ENCODE data around the gene ANKZF1.

Gene ANKZF1

GRCh38 chr2:219277703-219278654 lies 48.4 kb downstream of the ANKZF1 start:
- peak overlapping the region; percentile 82 to 87 for H2BK12ac ChIP-seq (ENCODE audit: low read length in 2 of 2)
- H3K27me3 ChIP-seq (ENCODE audit: control insufficient read depth in 1 of 2, insufficient read depth in 1 of 2, low read length in 2 of 2), result no peaks in the 10 kb centered on the region
- peak overlapping the region; percentile 1 for H2AK5ac ChIP-seq (ENCODE audit: low read length, severe bottlenecking)
- no peak overlapping the region for H3K14ac ChIP-seq (ENCODE audit: low read length in 2 of 2)
- no peak overlapping the region for H2BK15ac ChIP-seq (ENCODE audit: low read depth, poor library complexity, severe bottlenecking)
- peak overlapping the region; percentile 97 for H3K9ac ChIP-seq (ENCODE audit: low read length)
- H3K4me1 ChIP-seq (ENCODE audit: control insufficient read depth, insufficient read depth, low read depth, low read length), result peaks cover 36% of the 10 kb centered on the region
- H3K4me2 ChIP-seq (ENCODE audit: low read length, poor library complexity, severe bottlenecking), result peak overlapping the region; percentile 56
- H3K27ac ChIP-seq (ENCODE audit: low read length, poor library complexity, severe bottlenecking), result peak overlapping the region; percentile 83
- H3K4me3 ChIP-seq (ENCODE audit: insufficient read depth in 1 of 2, low read depth in 1 of 2, low read length in 2 of 2), result peak overlapping the region in 1 of 2 experiments; percentile 31
- peak overlapping the region; percentile 66 for H2AFZ ChIP-seq (ENCODE audit: low read depth, low read length)
- H3K18ac ChIP-seq (ENCODE audit: low read depth in 1 of 2, low read length in 2 of 2), result peak overlapping the region; percentile 30 to 31
- H3K36me3 ChIP-seq (ENCODE audit: control insufficient read depth in 1 of 2, insufficient read depth in 2 of 2, low read depth in 1 of 2, low read length in 2 of 2), result peaks cover 23 to 28% of the 10 kb centered on the region in 2 experiments
- 36% methylated on average over 25 of the region's 25 CpGs for WGBS
- DNase-seq, result peak; percentile 91
- H3K79me1 ChIP-seq (replicated peaks; ENCODE audit: low read length, poor library complexity, severe bottlenecking), result peaks cover 13% of the 10 kb centered on the region
- H3K9me3 ChIP-seq (ENCODE audit: control insufficient read depth, low read length), result no peaks in the 10 kb centered on the region
- H3K23ac ChIP-seq (ENCODE audit: low read length in 2 of 2), result no peak overlapping the region
- peak overlapping the region; percentile 63 for H4K91ac ChIP-seq (ENCODE audit: low read length)
- H2BK120ac ChIP-seq (ENCODE audit: low read depth, low read length), result no peak overlapping the region
- peak overlapping the region in 1 of 2 experiments; percentile 3 for H3K4ac ChIP-seq (ENCODE audit: low read depth in 1 of 2, low read length in 2 of 2)
- H4K8ac ChIP-seq (ENCODE audit: low read length), result peak overlapping the region; percentile 66
- H2BK5ac ChIP-seq (ENCODE audit: low read depth, low read length, poor library complexity, severe bottlenecking), result no peak overlapping the region

- Histone ChIP-seq H3K18ac (ENCODE audit: low read depth in 1 of 2, low read length in 2 of 2) (peak overlapping the region; percentile 30 to 31), H3K9ac (ENCODE audit: low read length) (peak overlapping the region; percentile 97), H3K23ac (ENCODE audit: low read length in 2 of 2) (no peak overlapping the region), H3K4ac (ENCODE audit: low read depth in 1 of 2, low read length in 2 of 2) (no peak overlapping the region), H3K9me3 (ENCODE audit: control insufficient read depth, low read length) (no peaks in the 10 kb centered on the region), H3K36me3 (ENCODE audit: control insufficient read depth in 1 of 2, insufficient read depth in 2 of 2, low read depth in 1 of 2, low read length in 2 of 2) (peaks cover 30 to 35% of the 10 kb centered on the region in 2 experiments), H3K14ac (ENCODE audit: low read length in 2 of 2) (no peak overlapping the region), H2AK5ac (ENCODE audit: low read length, severe bottlenecking) (peak overlapping the region; percentile 1), H2BK120ac (ENCODE audit: low read depth, low read length) (peak overlapping the region; percentile 29), H3K27me3 (ENCODE audit: control insufficient read depth in 1 of 2, insufficient read depth in 1 of 2, low read length in 2 of 2) (no peaks in the 10 kb centered on the region), H3K4me3 (ENCODE audit: insufficient read depth in 1 of 2, low read depth in 1 of 2, low read length in 2 of 2) (peak overlapping the region in 1 of 2 experiments; percentile 31), H2BK5ac (ENCODE audit: low read depth, low read length, poor library complexity, severe bottlenecking) (no peak overlapping the region), H4K8ac (ENCODE audit: low read length) (no peak overlapping the region), H3K79me1 (replicated peaks; ENCODE audit: low read length, poor library complexity, severe bottlenecking) (peaks cover 13% of the 10 kb centered on the region), H2BK12ac (ENCODE audit: low read length in 2 of 2) (peak overlapping the region; percentile 75 to 82), H2BK15ac (ENCODE audit: low read depth, poor library complexity, severe bottlenecking) (no peak overlapping the region), H4K91ac (ENCODE audit: low read length) (peak overlapping the region; percentile 2), H3K4me1 (ENCODE audit: control insufficient read depth, insufficient read depth, low read depth, low read length) (peaks cover 38% of the 10 kb centered on the region), H3K4me2 (ENCODE audit: low read length, poor library complexity, severe bottlenecking) (peak overlapping the region; percentile 56), H2AFZ (ENCODE audit: low read depth, low read length) (no peak overlapping the region), H3K27ac (ENCODE audit: low read length, poor library complexity, severe bottlenecking) (peak overlapping the region; percentile 83)
- 2% methylated on average over 6 of the region's 9 CpGs for WGBS
- DNase-seq, result no peak
Measured at GRCh38 chr2:219278655-219279150, 49.1 kb downstream of the ANKZF1 start.

- H2BK12ac ChIP-seq (ENCODE audit: low read length in 2 of 2), result peak within 1 kb of the TSS; percentile 82 to 90
- H3K4me1 ChIP-seq (ENCODE audit: control insufficient read depth, insufficient read depth, low read depth, low read length), result peaks cover 32% of the 10 kb centered on the region
- H4K8ac ChIP-seq (ENCODE audit: low read length), result peak within 1 kb of the TSS; percentile 51
- H3K36me3 ChIP-seq (ENCODE audit: control insufficient read depth in 1 of 2, insufficient read depth in 2 of 2, low read depth in 1 of 2, low read length in 2 of 2), result peaks cover 37 to 41% of the 10 kb centered on the region in 2 experiments
- WGBS, result 0% methylated on average over 59 of the region's 65 CpGs
- H3K4ac ChIP-seq (ENCODE audit: low read depth in 1 of 2, low read length in 2 of 2), result peak within 1 kb of the TSS; percentile 49 to 94
- no peaks in the 10 kb centered on the region for H3K27me3 ChIP-seq (ENCODE audit: control insufficient read depth in 1 of 2, insufficient read depth in 1 of 2, low read length in 2 of 2)
- peak within 1 kb of the TSS in 1 of 2 experiments; percentile 89 for H3K23ac ChIP-seq (ENCODE audit: low read length in 2 of 2)
- DNase-seq, result peak; percentile 100
- no peaks in the 10 kb centered on the region for H3K9me3 ChIP-seq (ENCODE audit: control insufficient read depth, low read length)
- H3K79me1 ChIP-seq (replicated peaks; ENCODE audit: low read length, poor library complexity, severe bottlenecking), result peaks cover 13% of the 10 kb centered on the region
- peak within 1 kb of the TSS; percentile 99 for H2BK15ac ChIP-seq (ENCODE audit: low read depth, poor library complexity, severe bottlenecking)
- H3K4me3 ChIP-seq (ENCODE audit: insufficient read depth in 1 of 2, low read depth in 1 of 2, low read length in 2 of 2), result peak within 1 kb of the TSS; percentile 68 to 94
- peak within 1 kb of the TSS; percentile 85 for H3K27ac ChIP-seq (ENCODE audit: low read length, poor library complexity, severe bottlenecking)
- peak within 1 kb of the TSS; percentile 97 for H3K9ac ChIP-seq (ENCODE audit: low read length)
- H4K91ac ChIP-seq (ENCODE audit: low read length), result peak within 1 kb of the TSS; percentile 2
- H2AK5ac ChIP-seq (ENCODE audit: low read length, severe bottlenecking), result peak within 1 kb of the TSS; percentile 84
- H3K4me2 ChIP-seq (ENCODE audit: low read length, poor library complexity, severe bottlenecking), result peak within 1 kb of the TSS; percentile 65
- peak within 1 kb of the TSS in 1 of 2 experiments; percentile 68 for H3K14ac ChIP-seq (ENCODE audit: low read length in 2 of 2)
- peak within 1 kb of the TSS; percentile 57 for H2AFZ ChIP-seq (ENCODE audit: low read depth, low read length)
- peak within 1 kb of the TSS; percentile 97 for H2BK120ac ChIP-seq (ENCODE audit: low read depth, low read length)
- H2BK5ac ChIP-seq (ENCODE audit: low read depth, low read length, poor library complexity, severe bottlenecking), result peak within 1 kb of the TSS; percentile 96
- H3K18ac ChIP-seq (ENCODE audit: low read depth in 1 of 2, low read length in 2 of 2), result peak within 1 kb of the TSS; percentile 45 to 91
Measured at GRCh38 chr2:219279151-219279915, 49.7 kb downstream of the ANKZF1 start, which contains the start of gene DNAJB2. TSS of gene DNAJB2 (plus strand) at chr2:219279366. CDS start at chr2:219279834, 468 bp downstream.
